GM18951 (cell line): ENCODE data around the gene CABLES2.

ENCODE experiments used
- POLR2A ChIP-seq: IDR thresholded peaks from 4 replicates; pipeline ENCODE4 v1.6.1; 2011; ENCODE audit warnings: mild to moderate bottlenecking; ENCODE audit not compliant: insufficient read length, insufficient read depth; ENCODE audit errors: extremely low read depth
- in situ Hi-C: fragments of 300-500 bp; cut with MboI; formaldehyde crosslinking; loops from one replicate; pipeline ENCODE4 v1.12.0; 2022; ENCODE audit warnings: low sequenced_read_pairs, mixed read lengths, inconsistent platforms; ENCODE audit not compliant: unreplicated experiment

Gene CABLES2

GRCh38 chr20:62407221-62407992 is at the start of gene CABLES2:
Gene CABLES2, minus strand, starts transcription at chr20:62407285. Its CDS starts 9 bp downstream, at chr20:62407276.
- in situ Hi-C loops: no loop called here
- peak; percentile 69 for TF ChIP-seq POLR2A

- TF ChIP-seq POLR2A: no peak
- in situ Hi-C loops: no loop called here
Observed at GRCh38 chr20:62455929-62456328, 48.8 kb upstream of the CABLES2 start.

DNA sequence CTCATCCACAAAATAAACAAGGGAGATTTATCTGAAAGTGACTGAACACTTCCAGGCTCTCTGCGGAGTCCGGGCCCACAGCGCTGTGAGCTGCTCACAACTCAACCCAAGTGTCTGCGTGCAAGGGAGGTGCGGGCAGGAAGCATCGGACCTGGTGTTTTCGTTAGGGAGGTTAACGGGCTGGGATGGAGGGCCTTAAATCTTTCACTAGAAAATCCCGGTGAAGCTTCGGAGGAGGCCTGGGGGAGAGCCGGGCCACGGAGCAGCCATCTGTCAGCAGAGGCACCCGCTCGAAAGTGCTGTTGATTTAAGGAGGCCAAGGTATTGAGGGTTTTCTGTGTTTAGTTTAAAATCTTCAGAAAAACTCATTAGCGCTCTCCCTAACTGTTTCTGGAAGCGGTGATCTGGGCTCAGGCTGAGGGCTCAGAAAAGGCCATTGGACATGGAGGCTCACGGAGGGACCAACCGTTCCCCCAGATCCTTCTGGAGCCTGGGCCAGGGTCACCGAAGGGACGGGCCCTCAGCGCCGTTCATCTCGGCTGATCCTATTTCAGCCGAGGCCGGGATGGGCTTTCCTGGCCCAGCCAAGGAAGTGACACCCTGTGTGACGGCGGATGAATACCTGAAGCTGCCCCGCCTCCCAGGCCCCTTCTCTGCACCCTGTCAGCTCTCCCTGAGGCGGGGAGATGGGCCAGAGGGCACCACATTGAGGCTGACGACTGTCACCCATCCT is 48.0 kb upstream of the CABLES2 start:
- in situ Hi-C loops: no loop called here
- TF ChIP-seq POLR2A: no peak

- TF ChIP-seq POLR2A: no peak
- in situ Hi-C loops: no loop called here
Observed at GRCh38 chr20:62453186-62453808, 46.2 kb upstream of the CABLES2 start.

DNA sequence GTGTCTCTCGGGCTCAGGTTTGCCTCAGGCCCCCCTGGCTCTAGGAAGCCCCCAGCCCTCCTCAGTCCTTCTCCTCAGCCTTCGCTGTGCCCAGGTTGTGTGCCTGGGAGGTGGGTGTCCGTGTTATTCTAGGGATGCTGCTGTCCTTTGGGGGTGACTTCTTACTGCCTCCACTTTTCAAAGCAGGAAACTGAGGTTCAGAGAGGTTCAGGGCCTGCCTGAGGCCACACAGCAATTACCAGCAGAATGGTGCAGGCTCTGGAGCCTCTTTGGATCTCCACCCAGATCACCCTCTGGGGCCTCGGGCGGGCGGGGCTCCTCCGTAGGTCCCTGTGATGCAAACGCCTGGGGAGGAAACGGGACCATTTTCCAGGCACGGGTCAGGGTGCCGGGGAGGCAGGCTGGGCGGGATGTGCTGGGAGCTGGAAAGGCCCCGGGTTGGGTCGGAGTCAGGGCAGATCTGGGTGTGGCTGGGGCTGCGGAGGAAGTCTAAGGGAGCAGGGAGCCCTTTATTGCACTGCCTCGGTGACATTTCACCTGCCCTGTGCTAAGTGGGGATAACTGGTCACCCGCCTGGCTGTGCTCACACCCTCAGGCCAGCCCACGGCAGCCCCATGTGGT is 45.5 kb upstream of the CABLES2 start:
- in situ Hi-C loops: no loop called here
- TF ChIP-seq POLR2A: no peak

- in situ Hi-C loops: no loop called here
Observed at GRCh38 chr20:62451970-62452369, 44.9 kb upstream of the CABLES2 start.

DNA sequence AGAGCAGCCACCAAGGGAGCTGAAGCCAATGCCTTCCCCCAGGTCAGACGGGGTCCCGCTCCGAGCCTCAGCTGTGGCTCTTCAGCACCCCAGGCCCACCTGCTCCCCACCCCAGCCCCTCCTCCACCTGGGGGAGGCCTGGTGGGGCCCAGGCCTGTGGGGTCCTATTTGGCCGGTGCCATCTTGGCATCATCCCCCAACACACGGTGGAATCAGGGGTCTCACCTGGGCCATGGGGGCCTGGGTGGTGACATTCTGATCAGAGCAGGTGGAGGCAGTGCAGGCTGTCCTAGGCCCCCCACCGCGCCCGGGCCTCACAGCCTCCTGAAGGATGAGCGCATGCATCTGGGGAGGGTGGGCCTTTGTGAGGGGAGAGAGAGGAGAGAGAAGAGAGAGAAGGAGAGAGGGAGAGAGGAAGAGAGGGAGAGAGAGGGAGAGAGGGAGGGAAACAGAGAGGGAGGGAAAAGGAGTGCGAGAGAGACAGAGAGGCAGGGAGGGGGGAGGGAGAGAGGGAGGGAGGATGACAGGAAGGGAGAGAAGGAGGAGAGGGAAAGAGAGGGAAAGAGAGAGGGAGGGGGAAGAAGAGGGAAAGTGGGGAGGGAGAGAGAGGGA is 44.2 kb upstream of the CABLES2 start:
- in situ Hi-C loops: no loop called here
- no peak for TF ChIP-seq POLR2A

More at GRCh38 chr20:62451970-62452369, 44.9 kb upstream of the CABLES2 start:
- TF ChIP-seq POLR2A: no peak

DNA sequence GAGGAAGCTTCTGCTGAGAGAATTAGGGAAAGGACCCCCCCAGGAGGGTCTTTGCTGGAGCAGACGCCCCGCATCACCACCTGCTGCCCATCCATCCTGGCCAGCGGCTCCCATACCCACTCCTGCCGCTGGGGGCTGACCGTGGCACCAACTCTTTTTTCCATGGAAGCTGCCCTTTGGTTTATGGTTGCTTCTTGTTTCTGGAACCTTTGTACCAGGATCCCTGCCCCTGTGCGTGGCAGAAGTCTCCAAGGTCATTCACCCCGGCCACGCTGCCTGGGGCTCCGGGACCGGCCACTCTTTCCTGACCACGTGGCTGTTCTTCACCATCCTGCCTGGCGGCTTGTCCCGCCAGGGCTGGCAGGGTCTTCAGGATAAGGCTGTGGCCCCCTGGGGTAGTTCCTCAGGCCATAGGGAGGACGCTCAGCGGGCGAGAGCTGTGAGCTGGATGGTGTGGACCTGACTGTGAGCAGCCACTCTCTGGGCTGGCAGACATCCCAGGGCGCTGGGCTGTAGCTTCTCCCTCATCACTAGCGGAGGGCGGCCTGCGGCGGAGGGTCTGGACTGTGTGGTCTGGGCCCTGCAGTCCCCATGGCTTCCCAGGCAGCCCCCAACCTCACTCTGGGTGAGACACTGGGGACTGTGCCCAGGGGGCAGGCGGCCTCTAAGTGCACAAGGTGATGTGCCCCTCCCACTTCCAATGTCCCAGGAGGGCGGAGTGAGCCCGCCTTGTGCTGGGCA is 43.0 kb upstream of the CABLES2 start:
- in situ Hi-C loops: no loop called here
- TF ChIP-seq POLR2A: no peak

DNA sequence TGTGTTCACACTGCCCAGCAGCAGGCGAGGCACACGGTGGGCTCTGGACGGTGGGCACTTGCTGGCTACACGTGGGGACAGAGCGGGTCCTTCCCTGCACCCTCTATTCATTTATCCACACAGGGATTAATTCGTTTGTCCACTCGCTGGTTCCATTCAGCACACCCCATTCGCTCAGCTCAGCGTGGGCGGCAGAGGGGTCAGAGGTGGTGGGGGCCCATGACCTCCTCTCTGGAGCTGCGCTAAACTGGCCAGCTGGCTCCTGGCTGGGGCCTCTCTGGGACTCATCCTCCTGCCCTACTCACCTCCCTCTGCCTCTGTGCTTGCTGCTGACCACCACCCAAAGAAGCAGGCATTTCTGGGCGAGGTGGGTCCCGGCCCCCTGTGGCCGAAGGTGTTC is 41.7 kb upstream of the CABLES2 start:
- no peak for TF ChIP-seq POLR2A
- in situ Hi-C loops: no loop called here

GRCh38 chr20:62448038-62448437 is 41.0 kb upstream of the CABLES2 start:
- no peak for TF ChIP-seq POLR2A
- in situ Hi-C loops: no loop called here

DNA sequence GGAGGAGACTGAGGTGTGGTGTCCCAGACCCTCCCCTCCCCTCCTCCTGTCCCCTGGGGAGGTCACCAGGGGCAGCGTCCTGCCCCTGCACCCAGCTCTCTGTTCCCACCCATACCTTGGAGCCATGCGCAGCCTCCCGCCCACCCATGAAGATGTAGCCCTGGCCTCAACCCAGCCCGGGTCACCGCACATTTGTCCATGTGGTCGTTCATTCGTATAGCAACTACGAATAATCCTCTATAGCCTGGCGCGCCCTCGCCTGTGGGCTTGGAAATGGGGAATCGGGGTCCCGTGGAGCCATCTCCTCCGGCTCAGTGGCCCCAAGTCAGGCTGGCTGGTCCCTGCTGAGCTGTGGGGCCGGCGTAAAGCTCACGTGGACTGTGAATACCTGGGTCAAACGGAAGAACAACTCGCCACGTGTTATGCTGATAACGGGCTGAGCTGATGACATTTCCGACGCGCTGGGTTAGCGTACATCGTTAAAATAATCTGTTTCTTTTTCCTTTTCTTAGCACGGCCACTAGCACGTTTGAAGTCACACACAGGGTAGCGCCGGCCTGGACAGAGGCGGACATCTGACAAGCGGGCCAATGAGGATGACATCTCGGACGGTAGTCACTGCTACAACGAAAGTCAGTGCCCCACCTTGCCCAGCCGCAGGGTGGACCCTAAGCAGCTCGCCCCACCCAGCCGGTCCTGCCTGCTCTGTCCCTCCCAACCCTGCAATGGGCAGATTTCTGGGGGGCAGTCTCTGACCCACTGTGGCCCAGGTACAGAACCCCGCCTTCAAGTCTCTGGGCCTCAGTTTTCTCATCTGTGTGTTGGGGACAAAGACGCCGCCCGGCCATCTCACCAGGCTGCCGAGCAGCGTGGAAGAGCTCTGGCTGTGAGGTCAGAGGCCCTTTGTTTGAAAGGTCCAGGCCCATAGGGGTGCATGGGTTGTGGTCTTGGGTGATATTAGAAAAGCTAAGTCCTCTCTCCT is 40.1 kb upstream of the CABLES2 start:
- no peak for TF ChIP-seq POLR2A

GRCh38 chr20:62446481-62446880 is 39.4 kb upstream of the CABLES2 start:
- in situ Hi-C loops: no loop called here
- no peak for TF ChIP-seq POLR2A

More for the DNA sequence above, 40.1 kb upstream of the CABLES2 start:
- in situ Hi-C loops: no loop called here
